H1 (cell line): Measurements from ENCODE around the gene ABCD2.
"Not testable (repeated sequence)": the region's sequence is repeated elsewhere in the genome, so short reads cannot be mapped to it uniquely, and the experiment has no call there.

Source experiments
- EP300 ChIP-seq, 2 experiments: IDR thresholded peaks; 1 replicate in 1 of 2; 2 replicates in 1 of 2; pipeline ENCODE4 v1.6.1; 2011 to 2012; ENCODE audit warnings: low read depth in 2 of 2, low read length in 2 of 2, mild to moderate bottlenecking in 2 of 2, borderline replicate concordance in 1 of 2, inconsistent platforms in 1 of 2, moderate library complexity in 1 of 2
- EZH2 ChIP-seq: fragments of 200-600 bp; sonication (generic); IDR thresholded peaks from 2 replicates; pipeline ENCODE4 v1.7.1; 2012; ENCODE audit warnings: low read depth, mild to moderate bottlenecking, moderate library complexity, low read length, inconsistent platforms; ENCODE audit not compliant: severe bottlenecking
- GABPA ChIP-seq: IDR thresholded peaks from 2 replicates; pipeline ENCODE4 v1.6.1; 2011; ENCODE audit warnings: mild to moderate bottlenecking, low read length, moderate library complexity, borderline replicate concordance; ENCODE audit not compliant: insufficient read depth
- NRF1 ChIP-seq: IDR thresholded peaks from 2 replicates; pipeline ENCODE4 v1.6.1; 2011; ENCODE audit warnings: mild to moderate bottlenecking, low read depth, low read length, improper control_type of control experiment
- POLR2A ChIP-seq, 2 experiments: IDR thresholded peaks; 1 replicate in 1 of 2; 2 replicates in 1 of 2; pipeline ENCODE4 v1.6.1; 2011; ENCODE audit warnings: low read depth in 2 of 2, low read length in 2 of 2, mild to moderate bottlenecking in 2 of 2; ENCODE audit errors: control extremely low read depth in 1 of 2
- SP1 ChIP-seq: IDR thresholded peaks from 2 replicates; pipeline ENCODE4 v1.6.1; 2011; ENCODE audit warnings: low read depth, low read length
- SP2 ChIP-seq: IDR thresholded peaks from 2 replicates; pipeline ENCODE4 v1.6.1; 2012; ENCODE audit warnings: mild to moderate bottlenecking, low read length, inconsistent platforms
- SUZ12 ChIP-seq: fragments of 200-600 bp; sonication (generic); IDR thresholded peaks from 2 replicates; pipeline ENCODE4 v1.6.1; 2012; ENCODE audit warnings: mild to moderate bottlenecking, inconsistent platforms, low read length, moderate library complexity, mixed read lengths
- TF ChIP-seq, protein P1 (sequence below): IDR thresholded peaks from 2 replicates; pipeline ENCODE4 v1.6.1; 2011; ENCODE audit warnings: low read length, improper control_type of control experiment
- TF ChIP-seq, protein P2 (sequence below), 3 experiments: IDR thresholded peaks; 1 replicate in 2 of 3; 2 replicates in 1 of 3; pipeline versions ENCODE4 v1.5.1 to v1.6.1; 2011; ENCODE audit warnings: low read length in 3 of 3, mild to moderate bottlenecking in 3 of 3, inconsistent platforms in 2 of 3, low read depth in 1 of 3, moderate library complexity in 1 of 3; ENCODE audit not compliant: insufficient read depth in 1 of 3; ENCODE audit errors: control extremely low read depth in 1 of 3

DNA sequence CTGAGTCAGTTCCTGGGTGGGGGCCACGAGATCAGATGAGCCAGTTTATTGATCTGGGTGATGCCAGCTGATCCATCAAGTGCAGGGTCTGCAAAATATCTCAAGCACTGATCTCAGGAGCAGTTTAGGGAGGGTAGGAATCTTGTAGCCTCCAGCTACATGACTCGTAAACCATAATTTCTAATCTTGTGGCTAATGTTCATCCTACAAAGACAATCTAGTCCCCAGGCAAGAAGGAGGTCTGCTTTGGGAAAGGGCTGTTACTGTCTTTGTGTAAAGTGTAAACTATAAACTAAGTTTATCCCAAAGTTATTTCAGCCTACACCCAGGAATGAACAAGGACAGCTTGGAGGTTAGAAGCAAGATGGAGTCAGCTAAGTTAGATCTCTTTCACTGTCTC is 75.4 kb downstream of the ABCD2 start:
- TF ChIP-seq, protein P1, sequence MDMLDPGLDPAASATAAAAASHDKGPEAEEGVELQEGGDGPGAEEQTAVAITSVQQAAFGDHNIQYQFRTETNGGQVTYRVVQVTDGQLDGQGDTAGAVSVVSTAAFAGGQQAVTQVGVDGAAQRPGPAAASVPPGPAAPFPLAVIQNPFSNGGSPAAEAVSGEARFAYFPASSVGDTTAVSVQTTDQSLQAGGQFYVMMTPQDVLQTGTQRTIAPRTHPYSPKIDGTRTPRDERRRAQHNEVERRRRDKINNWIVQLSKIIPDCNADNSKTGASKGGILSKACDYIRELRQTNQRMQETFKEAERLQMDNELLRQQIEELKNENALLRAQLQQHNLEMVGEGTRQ: not testable (repeated sequence)
- not testable (repeated sequence) for TF ChIP-seq GABPA; SUZ12; POLR2A (IDR thresholded peaks at IDR 0.05; ENCODE audit: control extremely low read depth in 1 of 2, low read depth in 2 of 2, low read length in 2 of 2); SP2; NRF1; SP1; EZH2; EP300 (IDR thresholded peaks at IDR 0.05; ENCODE audit: borderline replicate concordance in 1 of 2, low read depth in 2 of 2, low read length in 2 of 2)
- TF ChIP-seq, protein P2, sequence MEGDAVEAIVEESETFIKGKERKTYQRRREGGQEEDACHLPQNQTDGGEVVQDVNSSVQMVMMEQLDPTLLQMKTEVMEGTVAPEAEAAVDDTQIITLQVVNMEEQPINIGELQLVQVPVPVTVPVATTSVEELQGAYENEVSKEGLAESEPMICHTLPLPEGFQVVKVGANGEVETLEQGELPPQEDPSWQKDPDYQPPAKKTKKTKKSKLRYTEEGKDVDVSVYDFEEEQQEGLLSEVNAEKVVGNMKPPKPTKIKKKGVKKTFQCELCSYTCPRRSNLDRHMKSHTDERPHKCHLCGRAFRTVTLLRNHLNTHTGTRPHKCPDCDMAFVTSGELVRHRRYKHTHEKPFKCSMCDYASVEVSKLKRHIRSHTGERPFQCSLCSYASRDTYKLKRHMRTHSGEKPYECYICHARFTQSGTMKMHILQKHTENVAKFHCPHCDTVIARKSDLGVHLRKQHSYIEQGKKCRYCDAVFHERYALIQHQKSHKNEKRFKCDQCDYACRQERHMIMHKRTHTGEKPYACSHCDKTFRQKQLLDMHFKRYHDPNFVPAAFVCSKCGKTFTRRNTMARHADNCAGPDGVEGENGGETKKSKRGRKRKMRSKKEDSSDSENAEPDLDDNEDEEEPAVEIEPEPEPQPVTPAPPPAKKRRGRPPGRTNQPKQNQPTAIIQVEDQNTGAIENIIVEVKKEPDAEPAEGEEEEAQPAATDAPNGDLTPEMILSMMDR (IDR thresholded peaks at IDR 0.05; ENCODE audit: control extremely low read depth in 1 of 3, insufficient read depth in 1 of 3, low read depth in 1 of 3, low read length in 3 of 3): not testable (repeated sequence)
